ENCODE data around the gene LAMTOR4. TPM values are rescaled to one million over a fixed set of nuclear protein-coding genes. Genes with fewer than 3 reads are reported as not detected.
"Not testable (repeated sequence)": the region's sequence is repeated elsewhere in the genome, so short reads cannot be mapped to it uniquely, and the experiment has no call there.

The LAMTOR4 gene
- total RNA-seq, 1 experiment from 2014 or later = 145 TPM

- no peak for DNase-seq (ENCODE audit: low read depth)
These were observed 26.1 kb upstream of the LAMTOR4 start for GRCh38 chr7:100122568-100122967.

- no peak for DNase-seq (ENCODE audit: low read depth)
These were observed 24.2 kb upstream of the LAMTOR4 start for GRCh38 chr7:100124301-100125230.

DNA sequence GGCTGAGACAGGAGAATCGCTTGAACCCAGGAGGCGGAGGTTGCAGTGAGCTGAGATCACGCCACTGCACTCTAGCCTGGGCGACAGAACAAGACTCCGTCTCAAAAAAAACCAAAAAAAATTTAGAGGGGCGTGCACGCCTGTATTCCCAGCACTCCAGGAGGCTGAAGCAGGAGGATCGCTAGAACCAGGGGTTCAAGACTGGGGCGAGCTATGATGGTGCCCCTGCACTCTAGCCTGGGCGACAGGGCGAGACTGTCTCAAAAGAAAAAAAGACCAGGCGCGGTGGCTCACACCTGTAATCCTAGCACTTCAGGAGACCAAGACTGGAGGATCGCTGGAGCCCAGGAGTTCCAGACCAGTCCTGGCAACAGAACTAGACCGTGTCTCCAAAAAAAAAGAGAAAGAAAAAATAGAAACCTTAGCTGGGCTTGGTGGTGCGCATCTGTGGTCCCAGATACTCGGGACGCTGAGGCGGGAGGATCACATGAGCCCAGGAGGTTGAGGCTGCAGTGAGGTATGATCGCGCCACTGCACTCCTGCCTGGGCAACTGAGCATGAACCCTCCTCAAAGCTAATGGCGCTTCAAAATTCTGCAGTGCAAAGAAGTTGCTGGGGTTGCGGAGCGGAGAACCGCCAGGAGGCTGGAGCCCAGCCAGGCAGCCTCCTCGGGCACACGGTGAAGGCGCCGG, 22.3 kb upstream of the LAMTOR4 start:
- DNase-seq (ENCODE audit: low read depth) = no peak

DNA sequence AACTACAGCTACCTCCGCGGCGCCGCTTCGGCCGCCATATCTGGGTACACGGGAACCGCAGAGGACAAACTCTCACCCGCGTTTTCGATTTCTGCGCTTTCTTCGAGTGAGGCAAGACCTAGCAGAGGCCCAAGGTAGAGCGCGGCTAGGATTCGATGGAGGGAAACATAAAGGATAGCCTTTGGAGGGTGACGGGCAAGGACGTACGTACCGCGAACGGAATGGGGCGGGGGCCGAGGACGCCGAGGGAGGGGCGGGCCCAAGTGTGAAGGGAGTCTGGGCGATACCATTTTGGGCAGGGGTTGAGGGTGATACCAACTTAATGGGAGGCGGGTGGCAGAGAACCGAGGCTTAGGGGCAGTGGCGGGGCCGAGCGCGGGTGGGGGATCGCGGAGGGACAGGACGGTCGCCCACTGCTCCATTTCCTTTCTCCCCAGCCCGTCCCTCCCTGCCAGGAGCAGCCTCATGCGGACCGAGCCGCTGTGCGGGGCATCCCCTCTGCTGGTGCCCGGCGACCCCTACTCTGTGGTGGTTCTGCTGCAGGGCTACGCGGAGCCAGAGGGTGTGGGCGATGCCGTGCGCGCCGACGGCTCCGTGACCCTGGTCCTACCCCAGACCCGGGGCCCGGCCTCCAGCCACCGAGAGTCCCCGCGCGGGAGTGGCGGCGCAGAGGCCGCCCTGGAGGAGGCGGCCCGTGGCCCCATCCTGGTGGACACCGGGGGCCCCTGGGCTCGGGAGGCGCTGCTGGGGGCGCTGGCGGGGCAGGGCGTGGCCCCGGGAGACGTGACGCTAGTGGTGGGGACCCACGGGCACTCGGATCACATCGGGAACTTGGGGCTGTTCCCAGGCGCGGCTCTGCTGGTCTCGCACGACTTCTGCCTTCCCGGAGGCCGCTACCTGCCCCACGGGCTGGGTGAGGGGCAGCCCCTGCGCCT, 21.5 kb upstream of the LAMTOR4 start, which contains the start of gene MBLAC1:
MBLAC1 (plus strand) TSS at position 37 of the 935 bp plus-strand sequence; CDS start at position 466, 429 bp downstream.
- peak; percentile 87 for DNase-seq (ENCODE audit: low read depth)

DNA sequence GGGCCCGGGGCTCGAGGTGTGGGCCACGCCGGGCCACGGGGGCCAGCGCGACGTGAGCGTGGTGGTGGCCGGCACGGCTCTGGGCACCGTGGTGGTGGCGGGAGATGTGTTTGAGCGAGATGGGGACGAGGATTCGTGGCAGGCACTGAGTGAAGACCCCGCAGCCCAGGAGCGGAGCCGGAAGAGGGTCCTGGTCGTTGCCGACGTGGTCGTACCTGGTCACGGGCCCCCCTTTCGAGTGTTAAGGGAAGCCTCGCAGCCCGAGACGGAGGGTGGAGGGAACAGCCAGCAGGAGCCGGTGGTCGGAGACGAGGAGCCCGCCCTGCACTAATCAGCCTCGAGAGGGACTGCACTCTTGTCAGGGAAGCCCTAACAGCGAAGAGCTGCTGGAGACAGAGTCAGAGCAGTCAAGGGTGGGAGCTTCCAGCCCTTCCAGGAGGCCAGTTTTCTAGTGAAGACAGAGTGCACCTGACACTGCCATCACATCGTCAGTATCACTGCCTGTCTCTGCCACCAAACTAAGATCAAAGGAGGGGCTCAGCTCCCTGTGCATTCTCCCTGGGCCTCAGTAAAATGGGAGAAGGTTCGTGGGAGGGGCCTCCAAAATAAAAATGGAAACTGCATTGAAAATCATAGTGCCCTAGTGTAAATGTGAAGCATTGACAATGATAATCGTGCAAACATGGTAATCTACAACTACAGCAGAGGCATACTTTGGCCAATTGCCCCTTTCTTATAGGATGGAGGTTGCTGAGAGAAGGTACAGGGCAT, 20.7 kb upstream of the LAMTOR4 start:
- DNase-seq (ENCODE audit: low read depth) = no peak

GRCh38 chr7:100128637-100128963, 20.1 kb upstream of the LAMTOR4 start:
- no peak for DNase-seq (ENCODE audit: low read depth)

- not testable (repeated sequence) for DNase-seq (ENCODE audit: low read depth)
These were observed 18.5 kb upstream of the LAMTOR4 start for GRCh38 chr7:100130220-100130607.

DNA sequence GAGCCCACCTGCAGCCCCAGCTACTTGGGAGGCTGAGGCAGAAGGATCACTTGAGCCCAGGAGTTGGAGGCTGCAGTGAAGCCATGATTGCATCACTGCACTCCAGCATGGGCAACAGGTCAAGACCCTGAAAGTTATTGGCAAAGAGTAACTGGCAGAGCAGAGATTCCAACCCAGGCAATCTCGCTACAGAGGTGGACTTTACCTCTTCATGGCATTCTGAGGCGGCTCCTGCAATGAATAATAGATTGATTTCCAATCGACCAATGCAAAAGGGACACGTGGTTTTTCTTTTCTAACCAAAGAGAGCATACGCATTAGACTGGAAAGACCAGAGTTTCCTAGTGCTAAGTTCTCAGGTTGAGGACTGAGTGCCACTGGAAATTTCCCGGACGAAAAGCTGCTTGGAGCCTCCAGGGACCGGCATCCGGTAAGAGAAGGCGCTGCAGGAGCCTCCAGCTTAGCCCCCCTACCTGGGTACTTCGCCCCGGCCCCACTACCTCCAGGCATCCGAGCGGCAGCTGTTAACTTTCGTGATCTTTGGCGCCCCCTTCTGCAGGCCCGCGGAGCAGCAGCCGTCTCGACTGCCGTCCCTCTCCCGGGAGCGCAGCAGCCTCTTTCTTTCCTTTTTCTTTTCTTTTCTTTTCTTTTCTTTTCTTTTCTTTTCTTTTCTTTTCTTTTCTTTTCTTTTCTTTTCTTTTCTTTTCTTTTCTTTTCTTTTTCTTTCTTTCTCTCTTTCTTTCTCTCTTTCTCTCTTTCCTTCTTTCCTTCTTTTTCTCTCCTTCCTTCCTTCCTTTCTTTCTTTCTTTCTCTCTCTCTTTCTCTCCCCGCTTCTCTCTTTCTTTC, 17.9 kb upstream of the LAMTOR4 start:
- DNase-seq (ENCODE audit: low read depth) = peak; percentile 58

DNA sequence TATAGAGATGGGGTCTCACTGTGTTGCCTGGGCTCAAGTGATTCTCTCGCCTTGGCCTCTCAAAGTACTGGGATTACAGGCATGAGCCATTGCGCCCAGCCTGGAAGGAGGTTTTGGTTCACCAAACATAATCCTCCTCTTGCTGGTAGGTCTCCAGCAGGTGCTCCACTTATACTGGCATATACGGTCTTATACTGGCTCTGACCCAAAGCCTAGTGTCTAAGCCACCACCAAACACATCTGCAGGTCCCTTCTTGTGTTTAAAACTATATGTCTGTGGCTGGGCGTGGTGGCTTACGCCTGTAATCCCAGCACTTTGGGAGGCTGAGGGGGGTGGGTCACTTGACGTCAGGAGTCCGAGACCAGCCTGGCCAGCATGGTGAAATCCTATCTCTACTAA, 16.6 kb upstream of the LAMTOR4 start:
- no peak for DNase-seq (ENCODE audit: low read depth)

GRCh38 chr7:100132697-100133151, 16.0 kb upstream of the LAMTOR4 start:
- peak; percentile 70 for DNase-seq (ENCODE audit: low read depth)

DNA sequence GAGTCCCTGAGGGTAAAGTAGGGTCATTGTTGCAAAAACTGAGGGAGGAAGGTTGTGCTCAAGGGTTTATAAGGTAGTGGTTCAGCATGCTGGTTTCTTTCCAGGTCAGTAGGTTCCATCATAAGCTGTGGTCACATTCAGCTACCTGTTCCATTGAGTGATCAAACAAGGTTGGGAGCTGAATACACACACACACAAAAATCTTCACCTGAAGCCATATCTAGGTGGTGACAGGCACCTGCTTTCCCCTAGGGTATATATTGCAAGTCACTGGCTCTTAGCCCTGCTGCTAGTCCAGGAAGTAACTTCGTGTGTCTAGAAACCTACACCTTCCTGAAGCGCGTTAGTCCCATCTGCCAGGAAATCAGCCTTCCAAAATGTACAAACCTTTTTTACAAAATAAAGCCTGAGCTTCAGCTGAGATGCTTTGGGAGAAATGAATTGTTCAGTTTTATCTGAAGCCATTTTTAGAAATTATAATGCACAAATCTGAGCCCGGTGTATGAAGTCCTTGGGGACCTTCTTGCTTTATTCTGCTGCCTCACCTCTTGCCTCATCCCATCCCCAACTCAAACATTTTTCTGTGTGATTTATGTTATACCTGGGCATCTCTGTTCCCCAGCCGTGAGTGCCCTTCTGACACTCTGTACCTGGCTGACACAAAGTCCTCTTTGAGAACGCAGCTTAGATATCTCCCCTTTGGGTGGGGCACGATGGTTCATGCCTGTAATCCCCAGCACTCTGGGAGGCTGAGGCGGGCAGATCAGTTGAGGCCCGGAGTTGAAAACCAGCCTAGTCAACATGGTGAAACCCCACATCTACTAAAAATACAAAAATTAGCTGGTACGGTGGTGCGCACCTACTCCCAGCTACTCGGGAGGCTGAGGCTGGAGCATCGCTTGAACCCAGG, 10.6 kb upstream of the LAMTOR4 start:
- no peak for DNase-seq (ENCODE audit: low read depth)

- DNase-seq (ENCODE audit: low read depth) = no peak
These were observed 7.2 kb upstream of the LAMTOR4 start for GRCh38 chr7:100141555-100141949.

DNA sequence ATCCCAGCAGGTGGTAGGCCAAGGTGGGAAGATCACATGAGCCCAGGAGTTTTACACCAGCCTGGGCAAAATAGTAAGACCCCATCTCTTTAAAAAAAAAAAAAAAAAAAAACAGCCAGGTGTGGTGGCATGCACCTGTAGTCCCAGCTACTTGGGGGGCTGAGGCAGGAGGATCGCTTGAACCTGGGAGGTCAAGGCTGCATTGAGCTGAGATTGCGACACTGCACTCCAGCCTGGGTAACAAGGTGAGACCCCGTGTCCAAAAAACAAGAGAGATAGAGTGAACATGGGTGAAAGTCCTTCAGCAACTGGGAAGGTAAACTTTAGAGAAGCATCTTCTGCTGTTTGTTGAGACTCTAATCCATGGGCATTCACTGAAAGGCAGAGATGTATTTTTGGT, 6.3 kb upstream of the LAMTOR4 start:
- no peak for DNase-seq (ENCODE audit: low read depth)

- not testable (repeated sequence) for DNase-seq (ENCODE audit: low read depth)
These were observed 2.4 kb upstream of the LAMTOR4 start for GRCh38 chr7:100146350-100146749.

- DNase-seq (ENCODE audit: low read depth) = no peak
These were observed 1.4 kb upstream of the LAMTOR4 start for GRCh38 chr7:100147278-100147677.

GRCh38 chr7:100148225-100148558, 526 bp upstream of the LAMTOR4 start:
- no peak for DNase-seq (ENCODE audit: low read depth)

DNA sequence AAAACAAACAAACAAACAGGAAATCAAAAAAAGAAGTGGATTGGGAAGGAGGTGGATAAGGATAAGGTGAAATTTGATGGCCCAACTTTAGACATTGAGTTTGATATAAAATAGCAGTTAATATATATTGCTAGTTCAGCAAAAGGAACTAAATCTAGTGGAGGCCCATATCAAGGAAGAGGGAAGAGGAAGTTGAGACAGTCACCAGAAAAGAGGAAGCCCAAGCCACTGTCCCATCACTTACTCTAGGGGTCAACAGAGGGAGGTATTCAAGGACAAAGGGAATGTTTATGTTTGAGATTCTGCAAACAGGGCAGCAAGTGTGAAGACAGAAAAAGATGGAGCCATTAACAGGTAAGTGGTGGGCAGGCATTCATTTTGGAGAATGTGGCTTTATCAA, 3.7 kb downstream of the LAMTOR4 start:
- no peak for DNase-seq (ENCODE audit: low read depth)

GRCh38 chr7:100152937-100153666, 4.4 kb downstream of the LAMTOR4 start:
- DNase-seq (ENCODE audit: low read depth) = no peak
